ENCODE results near the gene MYLK. TPM values are rescaled to one million over a fixed set of nuclear protein-coding genes. Genes with fewer than 3 reads are reported as not detected.

Gene MYLK
- total RNA-seq, 4 donors from 2014 or later = 32.0 to 81.2 (median 61.5) TPM

DNA sequence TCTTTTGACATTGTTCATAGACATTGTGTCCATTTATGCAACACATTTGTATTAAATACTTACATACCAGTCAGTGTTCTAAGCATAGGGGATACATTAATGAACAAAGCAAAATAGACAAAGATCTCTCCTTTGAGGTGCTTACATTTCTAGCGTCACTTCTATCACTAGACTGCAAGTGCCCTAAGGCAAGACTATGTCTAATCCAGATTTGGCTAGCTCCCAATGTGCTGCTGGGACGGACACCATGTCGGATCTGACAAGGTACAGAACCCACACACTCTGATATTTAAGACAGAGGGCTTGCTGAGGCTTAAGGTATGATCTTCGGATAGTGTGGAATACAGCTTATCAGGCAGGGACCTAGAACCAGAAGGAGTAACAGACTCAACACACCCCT is 41.4 kb downstream of the MYLK start:
- WGBS, 2 donors = 82 to 96% methylated on average over 4 of the region's 4 CpGs
- Histone ChIP-seq H3K27me3 (no peaks in the 10 kb centered on the region), H3K36me3 (no peaks in the 10 kb centered on the region), H3K27ac (no peak overlapping the region), H3K4me3 (no peak overlapping the region), H3K4me1 (no peaks in the 10 kb centered on the region), H3K9me3 (peaks cover 0 to 64% (median 7%) of the 10 kb centered on the region in 4 donors)
- DNase-seq (ENCODE audit: low spot score in 2 of 2) = no peak
- TF ChIP-seq CTCF (IDR thresholded peaks at IDR 0.05) = no peak

DNA sequence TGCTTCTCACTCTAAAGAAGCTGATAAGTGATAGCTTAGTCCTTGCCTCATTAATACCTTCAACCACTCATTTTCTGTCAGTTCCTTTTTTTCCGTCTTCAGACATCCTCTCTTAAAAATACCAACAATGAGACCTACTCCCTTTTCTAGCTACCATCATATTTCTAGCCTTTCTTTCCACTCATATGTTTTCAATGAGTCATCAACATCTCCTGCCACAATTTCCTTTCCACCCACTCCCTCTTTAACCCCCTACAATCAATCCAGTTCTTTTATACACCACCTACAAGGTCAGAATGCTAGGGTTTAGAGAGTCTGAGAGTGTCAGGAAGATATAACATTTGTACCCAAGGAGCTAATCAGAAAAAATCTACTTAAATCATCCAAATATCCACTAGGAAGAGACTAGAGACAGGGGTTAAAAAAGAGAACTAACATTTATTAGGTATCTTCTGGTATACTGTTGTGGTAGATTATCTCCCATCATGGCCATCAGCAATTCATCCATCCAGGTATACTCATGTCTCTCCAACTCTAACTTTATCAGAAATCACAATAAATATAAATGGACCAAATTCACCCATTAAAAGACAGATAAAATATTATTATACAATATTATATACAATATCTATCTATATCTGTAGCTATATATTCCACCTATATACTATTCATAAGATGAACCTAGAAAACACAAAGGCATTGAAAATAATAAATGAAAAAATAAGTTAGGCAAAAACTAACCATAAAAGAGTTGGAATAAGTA is 42.5 kb downstream of the MYLK start:
- Histone ChIP-seq H3K27ac (no peak overlapping the region), H3K9me3 (peaks cover 0 to 57% (median 5%) of the 10 kb centered on the region in 4 donors), H3K4me3 (no peak overlapping the region), H3K36me3 (no peaks in the 10 kb centered on the region), H3K27me3 (no peaks in the 10 kb centered on the region), H3K4me1 (no peaks in the 10 kb centered on the region)
- no peak for DNase-seq (ENCODE audit: low spot score in 2 of 2)
- WGBS, 2 donors = 72 to 85% methylated on average over 1 of the region's 1 CpG
- TF ChIP-seq CTCF (IDR thresholded peaks at IDR 0.05) (no peak), POLR2A (IDR thresholded peaks at IDR 0.05) (no peak), EP300 (IDR thresholded peaks at IDR 0.05) (no peak)

DNA sequence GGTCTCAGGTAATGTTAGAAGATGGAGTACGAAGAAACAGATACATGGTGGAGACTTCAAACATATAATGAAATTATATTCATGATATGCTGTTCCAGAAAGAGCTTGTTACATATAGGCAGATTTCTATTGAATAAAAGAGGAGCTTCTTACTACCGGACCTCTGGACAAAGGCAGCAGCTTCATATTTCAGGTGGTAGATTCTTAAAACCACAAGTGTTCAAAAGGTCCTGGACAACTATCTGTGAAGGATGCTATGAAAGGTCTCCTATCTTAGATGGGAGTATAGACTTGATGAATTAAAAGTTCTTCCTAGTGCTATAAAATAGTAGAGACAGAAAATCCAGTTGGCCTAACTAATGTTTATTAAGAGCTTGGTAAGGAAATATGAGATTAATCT is 43.2 kb downstream of the MYLK start:
- no peak overlapping the region for H3K4me3 ChIP-seq
- no peaks in the 10 kb centered on the region for H3K4me1 ChIP-seq
- no peak for TF ChIP-seq EP300 (IDR thresholded peaks at IDR 0.05)
- no peak for TF ChIP-seq CTCF (IDR thresholded peaks at IDR 0.05)
- TF ChIP-seq POLR2A (IDR thresholded peaks at IDR 0.05) = no peak
- WGBS, 2 donors = 96% methylated on average over 2 of the region's 2 CpGs
- no peak overlapping the region for H3K27ac ChIP-seq
- H3K9me3 ChIP-seq = peaks cover 0 to 54% (median 5%) of the 10 kb centered on the region in 4 donors
- H3K36me3 ChIP-seq = no peaks in the 10 kb centered on the region
- no peak for DNase-seq (ENCODE audit: low spot score in 2 of 2)
- no peaks in the 10 kb centered on the region for H3K27me3 ChIP-seq

GRCh38 chr3:123837858-123838257 is 46.3 kb downstream of the MYLK start:
- Histone ChIP-seq H3K27me3 (no peaks in the 10 kb centered on the region), H3K4me1 (no peaks in the 10 kb centered on the region), H3K36me3 (no peaks in the 10 kb centered on the region), H3K27ac (no peak overlapping the region), H3K9me3 (peaks cover 0 to 43% (median 5%) of the 10 kb centered on the region in 4 donors), H3K4me3 (no peak overlapping the region)
- no peak for DNase-seq (ENCODE audit: low spot score in 2 of 2)
- TF ChIP-seq POLR2A (IDR thresholded peaks at IDR 0.05) = no peak
- TF ChIP-seq EP300 (IDR thresholded peaks at IDR 0.05) = no peak
- no peak for TF ChIP-seq CTCF (IDR thresholded peaks at IDR 0.05)

DNA sequence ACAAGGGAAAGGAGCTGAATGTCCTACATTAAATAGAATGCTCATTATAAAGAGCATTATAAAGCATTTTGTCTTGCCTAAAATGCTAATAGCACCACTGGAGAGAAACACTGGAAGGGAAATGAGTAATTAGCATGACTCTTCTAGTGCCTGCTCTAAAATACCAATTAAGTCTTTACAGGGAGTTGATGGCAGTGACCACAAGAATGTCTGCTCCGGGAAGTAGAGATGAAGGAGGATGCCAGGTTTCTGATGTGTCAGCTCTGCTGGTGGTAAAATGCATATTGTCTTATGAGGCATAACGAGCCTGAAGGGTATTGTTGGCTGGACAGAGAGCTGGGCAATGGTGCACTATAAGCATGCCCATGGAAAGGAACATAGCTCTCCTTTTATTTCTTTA is 49.5 kb downstream of the MYLK start:
- Histone ChIP-seq H3K9me3 (peaks cover 0 to 21% (median 0%) of the 10 kb centered on the region in 4 donors), H3K4me1 (no peaks in the 10 kb centered on the region), H3K4me3 (no peak overlapping the region), H3K27me3 (no peaks in the 10 kb centered on the region), H3K36me3 (no peaks in the 10 kb centered on the region), H3K27ac (no peak overlapping the region)
- no peak for DNase-seq (ENCODE audit: low spot score in 2 of 2)
- TF ChIP-seq POLR2A (IDR thresholded peaks at IDR 0.05) (no peak), EP300 (IDR thresholded peaks at IDR 0.05) (no peak), CTCF (IDR thresholded peaks at IDR 0.05) (no peak)
- 64 to 66% methylated on average over 2 of the region's 2 CpGs for WGBS, 2 donors

All from tibial nerve (tissue), 4 donors.